Endothelial cell of umbilical vein (primary cell): Measurements from ENCODE around the gene TBX4.

Source experiments
- CTCF ChIP-seq, 2 donors: IDR thresholded peaks; 1 replicate in 1 of 2; 2 replicates in 1 of 2; pipeline ENCODE4 v1.5.1; 2011; ENCODE audit warnings: low read length in 2 of 2, mild to moderate bottlenecking in 2 of 2, moderate library complexity in 2 of 2, control low read depth in 1 of 2, inconsistent platforms in 1 of 2, low read depth in 1 of 2; ENCODE audit not compliant: insufficient read depth in 1 of 2; ENCODE audit errors: extremely low read depth in 1 of 2
- EZH2 ChIP-seq: IDR thresholded peaks from 2 replicates; pipeline ENCODE4 v1.6.1; 2012; ENCODE audit warnings: borderline replicate concordance, low read depth, mild to moderate bottlenecking, moderate library complexity, low read length, inconsistent platforms; ENCODE audit not compliant: severe bottlenecking
- FOS ChIP-seq: IDR thresholded peaks from 2 replicates; pipeline ENCODE4 v1.6.1; 2011; ENCODE audit warnings: mild to moderate bottlenecking, low read length, moderate library complexity, borderline replicate concordance; ENCODE audit not compliant: insufficient read depth
- GATA2 ChIP-seq: IDR thresholded peaks from 2 replicates; pipeline ENCODE4 v1.7.0; 2011; ENCODE audit warnings: low read depth, mild to moderate bottlenecking, moderate library complexity, mixed read lengths, low read length; ENCODE audit not compliant: insufficient read length, insufficient read depth
- JUN ChIP-seq: IDR thresholded peaks from 2 replicates; pipeline ENCODE4 v1.6.1; 2011; ENCODE audit warnings: borderline replicate concordance, low read depth; ENCODE audit not compliant: insufficient read length, insufficient read depth
- MYC ChIP-seq: IDR thresholded peaks from one replicate; pipeline ENCODE4 v1.6.1; 2011; ENCODE audit warnings: mild to moderate bottlenecking, low read depth, low read length
- POLR2A ChIP-seq: IDR thresholded peaks from 2 replicates; pipeline ENCODE4 v1.6.1; 2012; ENCODE audit warnings: low read depth, mild to moderate bottlenecking, control low read depth, low read length
- POLR2AphosphoS5 ChIP-seq: IDR thresholded peaks from 2 replicates; pipeline ENCODE4 v1.6.1; 2012; ENCODE audit warnings: low read depth, mild to moderate bottlenecking, control low read depth, low read length, moderate library complexity; ENCODE audit not compliant: insufficient read depth
- TF ChIP-seq, protein P1 (sequence below): IDR thresholded peaks from 2 replicates; pipeline ENCODE4 v1.6.1; 2011; ENCODE audit not compliant: insufficient read depth, insufficient read length

- no peak for TF ChIP-seq CTCF (IDR thresholded peaks at IDR 0.05; ENCODE audit: extremely low read depth in 1 of 2, insufficient read depth in 1 of 2, low read depth in 1 of 2, low read length in 2 of 2)
- no peak for TF ChIP-seq POLR2AphosphoS5
- TF ChIP-seq POLR2A: no peak
- TF ChIP-seq, protein P1, sequence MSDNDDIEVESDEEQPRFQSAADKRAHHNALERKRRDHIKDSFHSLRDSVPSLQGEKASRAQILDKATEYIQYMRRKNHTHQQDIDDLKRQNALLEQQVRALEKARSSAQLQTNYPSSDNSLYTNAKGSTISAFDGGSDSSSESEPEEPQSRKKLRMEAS: no peak
- TF ChIP-seq EZH2: no peak
- no peak for TF ChIP-seq JUN
- no peak for TF ChIP-seq FOS
- TF ChIP-seq MYC: no peak
- TF ChIP-seq GATA2: no peak
Measured at GRCh38 chr17:61522088-61522487, 69.9 kb downstream of the TBX4 start.
